ENCODE results near the gene CDON.

The CDON gene

GRCh38 chr11:125954945-125955640 is 107.6 kb downstream of the CDON start:
- no peak for DNase-seq

- DNase-seq = no peak
Observed at GRCh38 chr11:125954123-125954944, 108.3 kb downstream of the CDON start.

GRCh38 chr11:125953401-125953935 is 109.2 kb downstream of the CDON start:
- no peak for DNase-seq

GRCh38 chr11:125952973-125953372 is 109.7 kb downstream of the CDON start:
- DNase-seq = peak; percentile 20 to 70

- no peak for DNase-seq
Observed at GRCh38 chr11:125952559-125952958, 110.1 kb downstream of the CDON start.

- DNase-seq = no peak
Observed at GRCh38 chr11:125951731-125952130, 110.9 kb downstream of the CDON start.

- no peak for DNase-seq
Observed at GRCh38 chr11:125950696-125951651, 111.7 kb downstream of the CDON start.

- no peak for DNase-seq
Observed at GRCh38 chr11:125950178-125950490, 112.5 kb downstream of the CDON start.

- DNase-seq = no peak
Observed at GRCh38 chr11:125949271-125950177, 113.1 kb downstream of the CDON start.

GRCh38 chr11:125948278-125949051 is 114.2 kb downstream of the CDON start:
- DNase-seq = no peak

- DNase-seq = no peak
Observed at GRCh38 chr11:125947419-125948277, 115.0 kb downstream of the CDON start.

- DNase-seq = no peak
Observed at GRCh38 chr11:125946712-125947418, 115.8 kb downstream of the CDON start.

GRCh38 chr11:125945797-125946520 is 116.7 kb downstream of the CDON start, which contains the start of gene VSIG10L2:
Gene VSIG10L2, plus strand, starts transcription at chr11:125946044. Its CDS starts 12 bp downstream, at chr11:125946056.
- DNase-seq = no peak

- no peak for DNase-seq
Observed at GRCh38 chr11:125945011-125945796, 117.5 kb downstream of the CDON start.

- DNase-seq = no peak
Observed at GRCh38 chr11:125944350-125945010, 118.2 kb downstream of the CDON start.

- DNase-seq = no peak
Observed at GRCh38 chr11:125943661-125944349, 118.9 kb downstream of the CDON start.

Measured in NCI-H2081 (cell line).